ENCODE data around the gene NRL. TPM values are rescaled to one million over a fixed set of nuclear protein-coding genes. Genes with fewer than 3 reads are reported as not detected.

NRL gene
- total and polyA plus RNA-seq, 9 of the 15 experiments (the other 6 are each of a cell fraction or from before 2014, with no cell fraction given), result 0.07 to 2.7 (median 1.4) TPM; not detected in 1

DNA sequence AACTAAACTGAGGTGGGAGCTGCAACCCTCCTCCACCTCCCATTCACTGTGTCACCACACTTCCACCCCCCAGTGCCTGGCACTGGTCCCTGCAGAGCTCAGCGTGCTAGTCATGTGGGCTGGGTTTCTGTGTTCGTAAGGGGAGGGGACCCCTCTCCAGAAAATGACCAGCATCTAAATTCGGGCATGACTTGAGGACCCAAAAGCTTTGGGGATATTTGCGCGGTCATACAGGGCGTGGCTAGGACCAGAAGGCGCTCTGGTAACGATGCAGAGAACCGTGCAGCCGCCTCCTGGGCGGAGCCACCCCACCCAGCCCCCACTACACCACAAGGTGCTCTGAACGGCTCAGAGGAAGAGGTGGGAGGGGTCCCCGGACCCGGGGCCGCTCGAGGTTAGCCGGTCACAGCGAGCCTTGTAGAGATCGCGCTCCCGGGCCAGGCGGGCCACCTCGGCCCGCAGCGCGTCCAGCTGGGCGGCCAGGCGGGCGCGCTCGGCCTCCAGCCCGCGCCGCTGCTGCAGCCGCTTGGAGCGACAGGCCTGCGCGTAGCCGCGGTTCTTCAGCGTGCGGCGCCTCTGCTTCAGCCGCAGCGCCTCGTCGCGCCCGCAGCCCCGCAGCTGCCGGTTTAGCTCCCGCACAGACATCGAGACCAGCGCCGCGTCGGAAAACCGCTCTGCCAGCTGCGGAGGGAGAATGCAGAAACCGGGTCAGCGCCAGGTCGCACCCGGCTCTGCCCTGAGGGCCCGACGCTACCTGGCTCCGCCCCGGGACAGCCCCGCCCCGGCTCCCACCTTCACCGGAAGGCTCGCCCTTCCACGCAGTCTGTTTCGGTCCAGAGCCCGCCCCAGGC, 33.6 kb downstream of the NRL start (continued):
- TF ChIP-seq, protein P1, sequence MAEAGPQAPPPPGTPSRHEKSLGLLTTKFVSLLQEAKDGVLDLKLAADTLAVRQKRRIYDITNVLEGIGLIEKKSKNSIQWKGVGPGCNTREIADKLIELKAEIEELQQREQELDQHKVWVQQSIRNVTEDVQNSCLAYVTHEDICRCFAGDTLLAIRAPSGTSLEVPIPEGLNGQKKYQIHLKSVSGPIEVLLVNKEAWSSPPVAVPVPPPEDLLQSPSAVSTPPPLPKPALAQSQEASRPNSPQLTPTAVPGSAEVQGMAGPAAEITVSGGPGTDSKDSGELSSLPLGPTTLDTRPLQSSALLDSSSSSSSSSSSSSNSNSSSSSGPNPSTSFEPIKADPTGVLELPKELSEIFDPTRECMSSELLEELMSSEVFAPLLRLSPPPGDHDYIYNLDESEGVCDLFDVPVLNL (CRISPR knock-in tag; IDR thresholded peaks at IDR 0.05; ENCODE audit: low read depth), result no peak
- TF ChIP-seq ZNF146 (CRISPR knock-in tag; IDR thresholded peaks at IDR 0.05; ENCODE audit: unreplicated experiment), result no peak
- TF ChIP-seq ZNF699 (CRISPR knock-in tag; IDR thresholded peaks at IDR 0.05; ENCODE audit: insufficient replicate concordance), result no peak
- no peak for TF ChIP-seq ZNF79 (CRISPR knock-in tag; IDR thresholded peaks at IDR 0.05; ENCODE audit: low read depth)
- no peak for TF ChIP-seq TFAM (CRISPR knock-in tag; conservative IDR thresholded peaks at IDR 0.05)
- no peak for TF ChIP-seq ZFP30 (CRISPR knock-in tag; IDR thresholded peaks at IDR 0.05; ENCODE audit: borderline replicate concordance)
- TF ChIP-seq, protein P2, sequence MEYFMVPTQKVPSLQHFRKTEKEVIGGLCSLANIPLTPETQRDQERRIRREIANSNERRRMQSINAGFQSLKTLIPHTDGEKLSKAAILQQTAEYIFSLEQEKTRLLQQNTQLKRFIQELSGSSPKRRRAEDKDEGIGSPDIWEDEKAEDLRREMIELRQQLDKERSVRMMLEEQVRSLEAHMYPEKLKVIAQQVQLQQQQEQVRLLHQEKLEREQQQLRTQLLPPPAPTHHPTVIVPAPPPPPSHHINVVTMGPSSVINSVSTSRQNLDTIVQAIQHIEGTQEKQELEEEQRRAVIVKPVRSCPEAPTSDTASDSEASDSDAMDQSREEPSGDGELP (CRISPR knock-in tag; IDR thresholded peaks at IDR 0.05; ENCODE audit: borderline replicate concordance), result peak; percentile 43; the same call in 1 of the 2 replicates
- no peak for TF ChIP-seq ZNF174 (CRISPR knock-in tag; IDR thresholded peaks at IDR 0.05)
- no peak for TF ChIP-seq CBFA2T3 (IDR thresholded peaks at IDR 0.05)
- no peak for TF ChIP-seq ZBTB17 (CRISPR knock-in tag; IDR thresholded peaks at IDR 0.05)
- TF ChIP-seq ZNF668 (CRISPR knock-in tag; IDR thresholded peaks at IDR 0.05), result no peak
- 0 out of 4 replicates have a peak, but pooled peaks of 1 of the 2 experiments have one; percentile 4 for TF ChIP-seq RCOR1 (IDR thresholded peaks at IDR 0.05; ENCODE audit: borderline replicate concordance in 1 of 2, low read depth in 2 of 2, low read length in 2 of 2)
- no peak for TF ChIP-seq ZNF41 (CRISPR knock-in tag; conservative IDR thresholded peaks at IDR 0.05)
- TF ChIP-seq MTA1 (IDR thresholded peaks at IDR 0.05; ENCODE audit: borderline replicate concordance), result no peak
- TF ChIP-seq RBM39 (optimal IDR thresholded peaks at IDR 0.05; ENCODE audit: low read depth, low read length), result no peak
- no peak for TF ChIP-seq ZNF253 (CRISPR knock-in tag; conservative IDR thresholded peaks at IDR 0.05)
- TF ChIP-seq ILK (tag; IDR thresholded peaks at IDR 0.05; ENCODE audit: borderline replicate concordance, low read depth), result no peak
- TF ChIP-seq, protein P3, sequence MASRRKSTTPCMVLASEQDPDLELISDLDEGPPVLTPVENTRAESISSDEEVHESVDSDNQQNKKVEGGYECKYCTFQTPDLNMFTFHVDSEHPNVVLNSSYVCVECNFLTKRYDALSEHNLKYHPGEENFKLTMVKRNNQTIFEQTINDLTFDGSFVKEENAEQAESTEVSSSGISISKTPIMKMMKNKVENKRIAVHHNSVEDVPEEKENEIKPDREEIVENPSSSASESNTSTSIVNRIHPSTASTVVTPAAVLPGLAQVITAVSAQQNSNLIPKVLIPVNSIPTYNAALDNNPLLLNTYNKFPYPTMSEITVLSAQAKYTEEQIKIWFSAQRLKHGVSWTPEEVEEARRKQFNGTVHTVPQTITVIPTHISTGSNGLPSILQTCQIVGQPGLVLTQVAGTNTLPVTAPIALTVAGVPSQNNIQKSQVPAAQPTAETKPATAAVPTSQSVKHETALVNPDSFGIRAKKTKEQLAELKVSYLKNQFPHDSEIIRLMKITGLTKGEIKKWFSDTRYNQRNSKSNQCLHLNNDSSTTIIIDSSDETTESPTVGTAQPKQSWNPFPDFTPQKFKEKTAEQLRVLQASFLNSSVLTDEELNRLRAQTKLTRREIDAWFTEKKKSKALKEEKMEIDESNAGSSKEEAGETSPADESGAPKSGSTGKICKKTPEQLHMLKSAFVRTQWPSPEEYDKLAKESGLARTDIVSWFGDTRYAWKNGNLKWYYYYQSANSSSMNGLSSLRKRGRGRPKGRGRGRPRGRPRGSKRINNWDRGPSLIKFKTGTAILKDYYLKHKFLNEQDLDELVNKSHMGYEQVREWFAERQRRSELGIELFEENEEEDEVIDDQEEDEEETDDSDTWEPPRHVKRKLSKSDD (conservative IDR thresholded peaks at IDR 0.05; ENCODE audit: low read length), result no peak
- TF ChIP-seq ZNF311 (CRISPR knock-in tag; IDR thresholded peaks at IDR 0.05), result no peak
- TF ChIP-seq C11orf30 (IDR thresholded peaks at IDR 0.05; ENCODE audit: low read depth), result peak; percentile 49
- peak; percentile 69 for TF ChIP-seq HMGN3 (IDR thresholded peaks at IDR 0.05; ENCODE audit: borderline replicate concordance, extremely low read depth, insufficient read length, low read depth, low read length)
- 0 out of 2 replicates have a peak, but pooled peaks have one; percentile 10 for TF ChIP-seq MAFF (IDR thresholded peaks at IDR 0.05; ENCODE audit: low read length)
- peak; percentile 9; the same call in 1 of the 2 replicates for TF ChIP-seq SP1 (CRISPR knock-in tag; IDR thresholded peaks at IDR 0.05)
- peak; percentile 68 for TF ChIP-seq POLR2A (conservative IDR thresholded peaks at IDR 0.05)
- no peak for TF ChIP-seq NR2C1 (IDR thresholded peaks at IDR 0.05)
- TF ChIP-seq NR2C1 (tag; IDR thresholded peaks at IDR 0.05), result no peak
